Adrenal gland (tissue), 5 donors: ENCODE measurements around the gene CHL1.

Experiments
- CTCF ChIP-seq, 6 experiments: fragments of 450-650 bp in 4 of 6; fragments of 200-600 bp in 2 of 6; sonication (generic) in 1 of 6; IDR thresholded peaks; 1 replicate in 5 of 6; 2 replicates in 1 of 6; pipeline versions ENCODE4 v1.5.1 to v1.8.0; 2016 to 2021; ENCODE audit warnings: antibody characterized with exemption in 6 of 6, mild to moderate bottlenecking in 2 of 6, moderate library complexity in 1 of 6
- POLR2A ChIP-seq, 2 donors: fragments of 450-650 bp; IDR thresholded peaks; one replicate each; pipeline ENCODE4 v1.6.1; 2017; ENCODE audit warnings: antibody characterized with exemption in 2 of 2, mild to moderate bottlenecking in 2 of 2, moderate library complexity in 1 of 2
- donor health status: DM: no; HTN: no; CAD: no.

- no peak for TF ChIP-seq CTCF (IDR thresholded peaks at IDR 0.05)
- TF ChIP-seq POLR2A (IDR thresholded peaks at IDR 0.05): no peak
Observed at GRCh38 chr3:228442-229182, 32.0 kb downstream of the CHL1 start.
